GM19467 (cell line): ENCODE data around the gene C12orf56.
A peak's percentile ranks its signal among the peaks of the same experiment; 100 is the strongest.
"Not testable (repeated sequence)": the region's sequence is repeated elsewhere in the genome, so short reads cannot be mapped to it uniquely, and the experiment has no call there.

Experiments
- ATAC-seq: cut with Tn5 transposase; IDR thresholded peaks from one replicate; pipeline ENCODE4 v1.9.1; 2021; ENCODE audit warnings: mild to moderate bottlenecking, moderate library complexity; ENCODE audit not compliant: unreplicated experiment

C12orf56 gene

DNA sequence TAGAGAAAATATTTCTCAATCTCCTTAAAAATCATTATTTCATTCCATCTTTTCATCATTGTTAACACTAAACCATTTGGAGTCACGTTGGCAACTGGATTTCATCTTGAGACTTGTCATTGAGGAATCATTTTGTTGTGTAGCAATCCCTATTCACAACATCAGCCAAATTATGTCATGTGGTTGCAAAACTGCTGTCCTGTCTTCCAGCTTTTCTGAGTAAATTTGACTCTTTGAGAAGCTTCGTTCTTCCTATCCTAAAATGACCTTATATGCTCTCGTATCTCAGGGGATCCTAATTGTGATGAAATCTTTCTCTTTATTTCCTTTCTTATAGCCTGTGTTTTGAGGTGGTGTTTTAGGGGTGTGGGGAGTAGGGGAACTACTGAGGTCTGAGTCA, 137.9 kb downstream of the C12orf56 start:
- ATAC-seq = no peak

DNA sequence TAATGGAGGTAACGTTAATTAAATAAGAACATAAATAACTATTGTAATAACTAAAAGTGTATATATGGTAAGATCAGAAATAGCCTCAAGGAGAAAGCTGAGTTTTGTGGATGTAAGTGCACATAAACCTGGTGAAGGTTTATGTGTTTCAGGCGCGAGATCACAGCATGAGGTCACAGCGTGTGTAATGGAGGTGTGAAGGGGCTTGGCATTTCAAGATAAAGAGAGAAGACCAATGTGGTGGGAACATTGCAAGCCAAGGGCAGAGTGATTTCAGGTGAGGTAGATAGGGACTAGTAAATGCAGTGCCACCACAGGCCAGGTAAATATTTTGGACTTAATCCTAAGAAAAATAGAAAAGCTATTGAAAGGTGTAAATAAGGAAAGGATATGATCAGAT, 146.7 kb downstream of the C12orf56 start:
- ATAC-seq = no peak

DNA sequence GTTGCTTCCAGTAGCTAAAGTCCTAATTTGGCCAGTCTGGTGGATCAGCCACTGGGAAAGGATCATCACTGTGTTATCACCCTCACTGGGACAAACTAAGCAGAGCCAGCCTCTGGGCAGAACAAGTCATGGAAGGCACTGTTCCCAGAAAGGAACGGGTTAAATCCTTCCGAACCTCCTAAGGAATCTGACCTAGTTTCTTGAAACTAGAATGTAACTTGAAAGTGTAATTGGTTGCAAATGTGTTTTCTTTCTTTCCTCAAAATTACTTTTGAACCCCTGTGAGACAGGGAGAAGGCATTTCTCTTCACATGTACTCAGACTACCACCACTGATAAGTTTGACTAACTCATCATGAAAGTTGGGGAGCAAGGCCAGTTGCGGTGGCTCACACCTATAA, 149.8 kb downstream of the C12orf56 start:
- ATAC-seq = no peak

DNA sequence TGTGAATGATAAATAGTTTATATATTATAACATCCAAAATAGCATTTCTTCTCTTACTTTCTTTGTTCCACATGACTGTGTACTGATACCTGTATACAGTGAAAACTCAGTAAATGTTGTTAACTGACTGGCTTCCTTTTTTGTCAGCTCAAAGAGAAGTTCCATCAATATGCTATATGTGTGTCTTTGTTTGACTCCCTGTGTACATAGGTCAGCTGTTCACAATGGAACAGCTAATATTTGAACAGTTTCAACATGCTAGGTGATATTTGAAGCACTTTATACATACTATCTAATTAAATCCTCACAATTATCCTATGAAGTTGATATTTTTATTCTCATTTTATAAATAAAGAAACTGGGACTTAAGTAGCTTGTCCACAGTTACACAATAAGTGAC, 153.2 kb downstream of the C12orf56 start:
- ATAC-seq = no peak

DNA sequence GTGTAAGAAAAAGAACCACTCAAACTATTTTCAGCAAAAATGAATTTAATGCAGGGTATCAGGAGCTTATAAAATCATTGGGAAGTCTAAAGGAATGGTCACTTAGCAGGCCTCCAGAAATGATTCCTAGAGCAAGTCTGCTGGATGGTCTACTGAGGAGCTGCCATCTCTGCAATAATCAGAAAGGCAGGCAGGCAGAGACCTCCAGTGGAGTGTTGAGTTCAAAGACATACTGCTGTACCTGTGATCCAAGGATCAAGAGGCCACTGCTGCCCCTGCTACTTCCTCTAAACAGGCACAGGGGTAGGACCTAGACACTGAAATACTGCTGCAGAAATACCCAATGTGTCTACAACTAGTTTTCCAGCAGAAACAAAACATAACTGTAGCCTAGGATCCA, 154.0 kb downstream of the C12orf56 start:
- no peak for ATAC-seq

DNA sequence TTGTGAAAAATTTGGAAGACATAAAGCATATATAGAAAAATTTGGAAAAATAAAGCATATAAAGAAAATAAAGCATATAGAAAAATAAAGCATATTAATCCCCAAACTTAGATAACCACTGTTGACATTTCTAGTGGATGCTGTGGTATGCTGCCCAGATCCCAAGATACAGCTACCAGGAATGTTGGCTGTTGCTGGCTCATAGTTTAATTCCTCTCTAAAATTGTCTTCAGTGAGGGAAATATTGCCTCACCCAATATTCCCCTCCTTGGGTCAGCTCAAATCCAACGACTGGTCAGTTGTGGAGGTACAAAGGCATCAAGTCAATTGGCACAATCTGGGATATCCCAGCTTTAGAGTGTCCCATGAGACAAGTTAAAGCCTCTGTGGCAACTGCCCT, 158.4 kb downstream of the C12orf56 start:
- ATAC-seq = no peak

DNA sequence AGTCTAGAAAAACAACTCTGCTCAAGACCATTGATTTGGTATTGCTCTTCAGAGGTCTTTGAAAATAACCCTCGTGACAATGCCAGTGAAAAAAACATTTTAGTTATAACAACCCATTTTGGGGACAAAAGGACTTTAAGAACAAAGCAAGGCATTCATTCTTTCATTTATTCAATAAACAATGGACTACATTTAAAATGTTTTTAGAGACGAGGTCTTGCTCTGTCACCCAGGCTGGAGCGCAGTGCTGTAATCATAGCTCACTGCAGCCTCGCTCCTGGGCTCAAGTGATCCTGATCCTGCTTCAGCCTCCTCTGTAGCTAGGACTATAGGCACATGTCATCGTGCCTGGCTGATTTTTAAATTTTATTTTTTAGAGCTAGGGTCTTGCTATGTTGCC, 160.8 kb downstream of the C12orf56 start:
- ATAC-seq = no peak

DNA sequence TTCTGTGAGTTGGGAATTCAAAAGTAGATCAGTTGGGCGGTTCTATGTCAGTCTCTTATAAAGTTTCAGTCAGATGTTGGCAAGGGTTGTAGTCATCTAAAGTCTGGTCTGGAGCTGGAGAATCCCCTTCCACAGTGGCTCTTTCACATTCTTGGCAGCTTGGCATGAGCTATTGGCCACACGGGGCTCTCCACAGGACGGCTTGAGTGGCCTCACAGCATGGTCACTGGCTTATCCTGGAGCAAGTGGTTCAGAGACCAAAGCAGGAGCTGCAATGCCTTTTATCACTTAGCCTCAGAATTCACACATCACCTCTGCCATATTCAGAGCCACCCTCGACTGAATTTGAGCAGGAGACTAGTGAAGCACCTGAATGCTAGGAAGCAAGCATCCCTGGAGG, 161.3 kb downstream of the C12orf56 start:
- no peak for ATAC-seq

DNA sequence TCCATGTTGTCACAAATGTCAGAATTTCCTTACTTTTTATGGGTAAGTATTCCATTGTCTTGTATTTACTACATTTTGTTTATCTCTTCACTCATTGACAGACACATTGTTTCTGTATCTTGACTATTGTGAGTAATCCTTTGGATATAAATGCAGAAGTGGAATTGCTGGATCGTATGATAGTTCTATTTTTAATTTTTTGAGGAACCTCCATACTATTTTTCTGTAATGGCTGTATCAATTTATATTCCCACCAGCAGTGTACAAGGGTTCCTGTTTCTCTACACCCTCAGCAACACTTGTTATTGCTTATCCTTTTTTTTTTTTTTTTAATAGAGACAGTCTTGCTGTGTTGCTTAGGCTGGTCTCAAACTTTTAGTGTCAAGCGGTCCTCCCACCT, 164.9 kb downstream of the C12orf56 start:
- ATAC-seq = no peak

DNA sequence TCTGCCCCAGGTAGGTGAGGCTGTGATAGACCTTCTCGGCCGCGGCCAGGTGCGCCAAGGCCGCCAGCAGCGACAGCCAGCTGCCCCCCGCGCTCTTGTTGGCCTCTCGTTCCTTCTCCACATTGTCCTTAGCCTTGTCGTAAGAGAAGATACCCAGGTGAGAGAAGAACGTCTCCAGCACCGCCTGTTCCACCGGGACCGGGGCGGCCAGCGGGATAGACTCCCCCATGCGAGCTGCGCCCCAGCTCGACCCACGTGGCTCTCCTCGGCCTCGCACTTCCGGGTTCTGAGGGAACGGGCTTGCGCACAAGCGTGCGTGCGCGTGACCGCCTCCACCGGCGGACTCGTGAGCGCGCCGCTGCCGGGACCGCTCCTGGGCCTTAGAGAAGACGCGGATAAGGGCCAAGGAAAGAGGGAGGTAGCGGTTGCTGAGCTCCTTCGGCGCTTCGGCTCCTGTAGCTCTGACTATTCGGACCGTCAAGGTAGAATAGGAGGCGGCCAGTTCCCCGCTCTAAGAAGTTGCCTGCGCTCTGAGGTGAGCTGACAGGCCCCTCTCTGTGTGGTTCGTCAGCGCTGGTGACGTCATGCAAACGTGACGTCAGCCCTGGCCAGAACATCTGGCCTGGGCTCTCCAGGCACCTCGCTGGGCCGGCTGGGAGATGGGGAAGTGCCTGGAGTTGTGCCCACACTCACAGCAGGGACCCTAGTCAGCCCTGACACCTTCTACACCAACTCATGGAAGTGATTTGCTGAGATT, 168.4 kb downstream of the C12orf56 start, which contains the start of gene KICS2:
KICS2 (minus strand) TSS at position 288 of the 757 bp plus-strand sequence; CDS start at position 229, 59 bp downstream.
- peak; percentile 93 for ATAC-seq

DNA sequence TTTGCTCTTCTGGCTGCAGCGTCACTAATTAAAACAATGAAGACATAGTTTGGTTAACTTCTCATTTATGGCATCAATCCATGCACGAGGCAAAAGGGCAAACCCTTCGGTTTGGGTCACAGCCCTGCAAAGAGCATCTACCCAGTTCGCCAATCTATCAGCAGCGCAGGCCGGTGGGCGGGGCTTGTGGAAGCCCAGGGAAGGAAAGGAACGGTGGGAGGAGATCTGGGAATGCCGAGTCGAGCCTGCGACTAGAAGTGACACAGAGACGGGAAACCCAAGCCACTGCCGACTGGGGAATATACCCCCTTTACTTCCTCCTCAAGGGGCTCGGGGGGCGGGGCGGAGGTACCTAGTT, 168.9 kb downstream of the C12orf56 start:
- no peak for ATAC-seq

DNA sequence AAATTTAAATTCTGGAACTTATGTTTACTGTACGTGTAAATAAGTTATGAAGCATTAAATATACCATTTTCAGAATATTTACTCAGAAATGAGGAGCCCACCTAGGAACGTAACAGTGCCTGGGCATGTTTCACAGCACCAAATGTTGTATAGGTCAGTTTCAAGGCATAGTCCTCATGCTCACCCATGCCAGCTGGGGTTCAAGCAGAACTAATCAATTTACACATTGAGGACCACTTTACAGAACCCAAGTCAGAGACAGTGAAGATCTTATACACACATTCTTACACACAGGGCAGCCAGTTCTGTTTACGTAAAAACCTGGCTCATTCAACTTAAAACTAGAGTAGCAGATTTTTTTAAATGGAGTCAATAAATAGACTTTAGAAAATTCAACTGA, 170.5 kb downstream of the C12orf56 start:
- ATAC-seq = no peak

DNA sequence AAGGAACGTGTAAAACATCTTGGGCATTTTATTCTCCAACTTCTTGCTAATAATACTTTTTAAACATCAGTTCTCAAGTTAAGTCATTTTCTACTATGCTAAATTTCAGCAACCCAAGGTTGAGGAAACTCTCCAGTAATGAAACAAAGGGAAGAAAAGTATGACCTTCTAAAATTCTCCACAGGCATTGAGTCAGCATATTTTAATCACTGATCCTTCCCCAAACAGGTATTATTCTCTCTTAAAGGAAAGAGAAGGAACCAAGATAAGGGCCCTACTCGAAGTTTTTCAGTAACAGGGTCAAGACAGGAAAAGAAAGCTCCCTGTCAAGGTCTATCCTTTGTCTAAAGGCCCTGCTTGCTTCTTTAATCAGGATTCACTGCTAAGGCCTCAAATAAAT, 171.4 kb downstream of the C12orf56 start:
- ATAC-seq = no peak

DNA sequence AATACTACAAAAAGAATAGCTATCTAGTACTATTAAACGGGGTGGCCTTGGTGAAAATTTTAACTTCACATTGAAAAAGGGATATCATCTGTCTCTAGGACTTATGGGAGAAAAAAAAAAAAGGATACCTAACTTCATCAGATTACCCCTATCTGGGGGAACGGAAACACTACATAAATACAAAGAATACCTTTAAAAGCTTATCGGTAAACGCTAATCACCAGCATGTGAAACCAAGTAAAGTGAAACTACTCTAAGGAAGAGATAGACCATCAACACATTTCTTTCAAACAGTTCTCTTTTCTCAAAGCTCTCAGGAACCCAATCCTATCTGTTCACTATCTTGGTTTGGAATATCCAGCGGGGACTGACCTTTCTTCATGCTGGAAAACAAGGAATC, 172.0 kb downstream of the C12orf56 start:
- ATAC-seq = no peak

DNA sequence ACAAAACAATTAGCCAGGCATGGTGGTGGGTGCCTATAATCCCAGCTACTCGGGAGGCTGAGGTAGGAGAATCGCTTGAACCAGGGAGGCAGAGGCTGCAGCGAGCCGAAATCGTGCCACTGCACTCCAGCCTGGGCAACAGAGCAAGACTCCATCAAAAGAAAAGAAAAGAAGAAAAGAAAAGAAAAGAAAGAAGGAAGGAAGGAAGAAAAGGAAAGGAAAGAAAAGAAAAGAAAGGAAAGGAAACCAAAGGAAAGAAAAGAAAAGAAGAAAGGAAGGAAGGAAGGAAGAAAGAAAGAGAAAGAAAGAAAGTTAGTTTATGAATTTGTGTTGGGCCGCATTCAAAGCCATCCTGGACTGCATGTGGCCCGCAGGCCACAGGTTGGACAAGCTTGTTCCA, 172.9 kb downstream of the C12orf56 start:
- ATAC-seq = not testable (repeated sequence)

DNA sequence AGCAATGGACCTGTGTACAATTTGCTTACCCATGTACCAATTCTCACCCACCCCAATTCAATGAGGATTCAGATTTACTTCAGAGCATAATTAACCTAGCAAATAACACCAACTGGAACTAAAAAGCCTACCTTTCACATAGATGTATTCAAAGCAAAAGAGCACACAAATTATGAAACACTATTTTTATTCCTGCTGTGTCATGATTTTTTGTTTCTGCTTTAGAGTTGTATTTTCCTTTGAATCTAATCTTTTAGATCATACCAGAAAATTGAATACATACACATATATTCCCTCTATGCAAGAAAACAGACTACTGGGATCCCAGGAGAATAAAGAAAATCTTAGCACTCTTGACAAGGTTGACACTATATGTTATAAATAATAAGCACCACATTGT, 174.3 kb downstream of the C12orf56 start:
- ATAC-seq = no peak
